Lung microvascular endothelial cell (primary cell): ENCODE results near the gene CES5A. TPM values are rescaled to one million over a fixed set of nuclear protein-coding genes. Genes with fewer than 3 reads are reported as not detected.
"Not testable (repeated sequence)": the region's sequence is repeated elsewhere in the genome, so short reads cannot be mapped to it uniquely, and the experiment has no call there.

ENCODE experiments used
- DNase-seq, 2 donors: peaks; one replicate each; pipeline versions ENCODE4 v3.0.0 to v3.0.0-alpha.2; 2010; ENCODE audit warnings: low read depth in 2 of 2
- total RNA-seq: library from RNA; depleted of rRNA; stranded (reverse); fragments of >200 nt; gene quantifications from 2 replicates; pipeline ENCODE4 v1.2.1, GENCODE V29; 2014

The CES5A gene
- not detected in 2 replicates for total RNA-seq

DNA sequence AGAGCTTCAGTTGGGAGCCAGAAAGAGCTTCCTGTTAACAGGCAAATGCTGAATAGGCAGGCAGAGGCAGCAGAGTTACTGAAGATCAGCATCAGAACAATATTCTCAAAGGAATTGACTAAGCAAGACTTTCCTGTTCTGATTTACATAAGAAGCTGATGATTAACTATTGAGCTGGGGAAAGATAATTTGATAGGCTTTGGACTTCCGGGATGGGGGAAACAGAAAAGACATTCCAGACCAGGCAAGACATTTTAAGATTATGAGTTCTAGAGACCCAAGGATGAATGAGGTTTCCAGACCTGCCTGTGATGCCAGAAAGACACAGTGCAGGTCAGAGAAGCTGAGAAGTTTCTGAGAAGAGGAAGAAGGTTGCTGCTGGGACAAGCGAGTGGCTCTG lies at the start of gene CES5A:
Gene CES5A (minus strand): TSS at position 101 of the 400 bp plus-strand sequence. CDS start 152 bp downstream, outside the sequence.
- DNase-seq, result no peak

GRCh38 chr16:55922662-55923061 lies 47.5 kb upstream of the CES5A start:
- no peak for DNase-seq

DNA sequence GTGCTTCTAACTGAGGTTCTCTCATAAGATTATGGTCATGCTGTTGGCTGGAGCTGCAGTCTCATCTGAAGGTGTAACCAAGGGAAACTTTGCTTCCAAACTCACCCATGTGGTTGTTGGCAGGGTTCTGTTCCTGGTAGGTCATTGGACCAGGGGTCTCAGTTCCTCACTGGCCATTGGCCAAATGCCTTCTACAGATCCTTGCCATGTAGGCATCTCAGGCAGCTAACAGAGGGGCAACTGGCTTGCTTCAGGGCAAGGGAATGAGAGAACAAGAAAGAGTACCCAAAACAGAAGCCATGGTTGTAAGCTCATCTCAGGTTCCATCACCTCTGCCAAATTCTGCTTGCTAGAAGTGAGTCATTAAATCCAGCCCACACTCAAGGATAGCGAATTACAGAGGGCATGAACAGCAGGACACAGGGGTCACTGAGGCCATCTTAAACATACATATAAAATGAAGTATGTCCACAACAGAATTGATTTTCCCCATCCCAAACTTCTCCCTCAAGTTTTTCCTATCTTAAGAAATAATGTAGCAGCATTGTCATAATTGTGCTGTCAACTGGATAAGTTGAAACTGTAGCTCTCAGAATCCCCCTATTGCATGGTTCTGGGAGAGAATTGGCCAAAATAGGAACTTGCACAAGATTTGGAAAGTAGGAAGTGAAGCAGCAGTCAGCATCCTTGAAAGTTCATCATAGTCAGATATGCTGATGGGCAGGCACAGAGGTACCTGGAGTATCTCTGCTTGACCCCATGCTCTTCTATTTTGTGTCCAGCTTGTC lies 42.4 kb upstream of the CES5A start:
- DNase-seq, result no peak

DNA sequence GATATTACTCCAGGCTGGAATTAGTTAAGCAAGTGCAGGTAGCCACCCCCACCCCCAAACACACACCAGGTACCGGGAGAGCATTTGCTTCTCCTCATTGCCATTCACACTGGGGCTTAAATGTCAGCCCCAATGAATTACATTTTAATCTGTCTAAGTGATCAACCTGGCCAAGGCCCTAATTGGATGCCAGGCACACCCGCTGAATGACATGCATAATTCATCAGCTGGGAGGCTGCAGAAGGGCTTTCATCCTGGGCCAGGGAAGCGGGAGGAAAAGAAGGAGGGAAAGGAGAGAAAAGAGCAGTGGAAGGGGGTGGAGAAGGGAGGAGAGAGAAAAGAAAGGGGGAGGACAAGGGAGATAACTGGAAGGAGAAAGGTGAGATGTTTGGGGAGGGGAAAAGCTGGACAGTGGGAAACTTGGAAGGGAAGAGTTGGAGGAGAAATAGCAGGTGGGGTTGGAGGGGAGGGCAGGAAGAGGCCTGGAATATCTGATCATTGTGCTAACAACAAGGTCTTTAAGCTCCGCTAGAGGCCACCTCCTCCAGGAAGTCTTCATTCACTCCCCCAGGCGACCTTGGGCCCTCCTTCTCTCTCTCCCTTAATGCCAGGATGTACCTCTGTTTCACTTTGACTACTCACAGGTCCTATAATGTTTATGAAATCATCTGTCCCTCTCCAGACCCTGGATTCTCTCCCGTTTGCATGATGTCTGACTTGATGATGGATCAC lies 40.1 kb upstream of the CES5A start:
- no peak for DNase-seq

GRCh38 chr16:55914383-55914782 lies 39.2 kb upstream of the CES5A start:
- no peak for DNase-seq

DNA sequence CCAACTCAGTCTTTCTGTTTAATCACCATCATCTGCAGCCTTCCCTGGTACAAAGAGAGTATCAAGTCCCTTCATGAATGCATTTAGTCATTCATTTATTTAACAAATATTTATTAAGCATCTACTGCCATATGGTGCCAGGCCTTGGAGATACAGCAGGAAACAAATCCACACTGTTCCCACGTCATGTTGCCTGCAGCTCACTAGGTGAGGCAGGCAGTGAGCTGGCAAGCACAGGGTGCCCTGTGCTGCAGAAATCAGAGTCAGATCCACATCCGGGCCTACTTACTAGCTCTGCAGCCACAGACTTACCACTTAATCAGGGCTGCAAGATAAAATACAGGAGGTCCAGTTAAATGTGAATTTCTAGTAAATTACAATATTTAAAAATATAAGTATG lies 38.5 kb upstream of the CES5A start:
- no peak for DNase-seq

GRCh38 chr16:55913121-55913520 lies 37.9 kb upstream of the CES5A start:
- not testable (repeated sequence) for DNase-seq

- no peak for DNase-seq
Observed at GRCh38 chr16:55912022-55912421, 36.8 kb upstream of the CES5A start.

DNA sequence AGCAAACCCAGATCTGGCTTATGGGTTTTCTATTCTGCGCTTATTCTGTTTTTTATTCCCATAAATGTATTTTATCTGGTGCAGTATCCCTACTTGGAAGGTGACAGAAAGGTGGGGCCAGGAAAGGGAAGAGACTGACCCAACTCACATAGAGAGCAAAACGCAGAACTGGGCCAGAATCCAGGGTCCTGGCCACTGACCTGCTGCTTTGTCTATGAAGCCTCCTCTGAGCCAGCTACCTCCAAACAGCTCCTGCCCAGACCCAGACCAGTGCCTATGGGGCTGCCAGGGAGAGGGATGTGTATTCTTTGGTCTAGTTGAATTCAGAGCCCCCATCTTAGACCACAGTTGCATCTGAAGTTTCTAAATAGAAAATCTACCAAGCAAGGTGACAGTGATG lies 36.4 kb upstream of the CES5A start:
- no peak for DNase-seq

GRCh38 chr16:55909876-55910275 lies 34.7 kb upstream of the CES5A start:
- DNase-seq, result no peak

GRCh38 chr16:55908641-55909040 lies 33.5 kb upstream of the CES5A start:
- no peak for DNase-seq

DNA sequence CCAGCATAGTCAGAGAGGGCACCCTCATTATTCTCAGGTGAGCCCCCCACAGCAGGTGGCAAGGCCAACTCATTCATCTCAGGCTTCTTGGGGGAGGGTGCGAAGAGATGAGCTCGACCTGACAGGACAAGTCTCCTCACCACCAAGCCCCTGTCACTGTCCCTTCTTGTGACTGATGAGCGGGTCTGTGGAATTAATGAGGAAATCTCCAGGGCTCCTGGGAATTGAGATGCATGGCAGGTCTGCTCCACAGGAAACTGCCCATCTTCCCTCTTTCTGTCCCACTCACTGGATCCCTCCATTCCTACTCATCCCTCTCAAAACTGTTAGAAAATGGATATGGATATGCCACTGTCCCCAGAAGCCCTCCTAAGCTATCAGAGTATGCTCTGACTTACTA lies 32.5 kb upstream of the CES5A start:
- no peak for DNase-seq

GRCh38 chr16:55906123-55906522 lies 30.9 kb upstream of the CES5A start:
- no peak for DNase-seq

DNA sequence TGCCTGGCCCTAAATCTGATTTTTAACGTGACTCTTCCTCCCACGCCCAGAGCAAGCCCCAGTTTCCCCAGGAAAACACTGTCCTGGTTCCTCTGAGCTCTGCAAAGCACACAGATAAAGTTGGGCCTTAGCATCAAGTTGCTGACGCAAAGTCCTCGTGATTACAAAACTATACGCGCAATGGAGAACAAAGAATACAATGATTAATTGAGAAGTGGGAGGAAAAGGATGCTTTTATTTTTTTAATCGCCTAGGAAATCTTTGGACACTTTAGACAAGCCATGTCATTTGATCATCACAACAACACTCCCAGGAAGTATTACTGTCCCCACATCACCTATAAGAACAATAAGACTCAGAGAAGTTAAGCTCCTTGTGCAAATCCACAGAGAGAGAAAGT lies 30.5 kb upstream of the CES5A start:
- no peak for DNase-seq

GRCh38 chr16:55901566-55902217 lies 26.5 kb upstream of the CES5A start:
- no peak for DNase-seq

DNA sequence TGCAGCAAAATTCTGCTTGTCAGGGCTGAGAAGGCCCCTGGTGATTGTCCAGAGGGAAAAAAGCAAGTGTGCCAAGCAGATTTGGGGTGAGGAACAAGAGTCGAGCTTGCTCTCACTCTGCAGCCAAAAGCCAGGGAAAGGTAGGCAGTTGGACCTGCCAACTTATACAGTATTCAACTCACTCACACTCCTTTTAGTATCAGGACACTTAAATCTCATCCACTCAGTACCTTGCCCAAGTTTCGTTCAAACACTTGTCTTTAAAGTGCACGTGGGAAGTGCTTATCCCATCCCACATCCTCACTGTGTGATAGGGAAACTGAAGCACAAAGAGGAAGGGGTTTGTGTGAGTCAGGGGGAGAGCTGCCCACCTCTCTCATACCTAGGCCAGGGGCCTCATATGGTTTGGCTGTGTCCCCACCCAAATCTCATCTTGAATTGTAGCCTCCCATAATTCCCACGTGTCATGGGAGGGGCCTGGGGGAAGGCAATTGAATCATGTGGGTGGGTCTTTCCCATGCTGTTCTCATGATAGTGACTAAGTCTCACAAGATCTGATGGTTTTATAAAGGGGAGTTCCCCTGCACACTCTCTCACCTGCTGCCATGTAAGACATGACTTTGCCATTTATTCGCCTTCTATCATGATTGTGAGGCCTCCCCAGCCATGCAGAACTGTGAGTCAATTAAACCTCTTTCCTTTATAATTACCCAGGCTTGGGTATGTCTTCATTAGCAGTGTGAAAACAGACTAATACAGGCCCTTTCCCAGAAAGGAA lies 25.6 kb upstream of the CES5A start:
- no peak for DNase-seq

GRCh38 chr16:55899857-55900256 lies 24.7 kb upstream of the CES5A start:
- no peak for DNase-seq

GRCh38 chr16:55898592-55898991 lies 23.4 kb upstream of the CES5A start:
- DNase-seq, result no peak

- DNase-seq, result no peak
Observed at GRCh38 chr16:55892821-55893220, 17.6 kb upstream of the CES5A start.

GRCh38 chr16:55889518-55889917 lies 14.3 kb upstream of the CES5A start:
- no peak for DNase-seq

DNA sequence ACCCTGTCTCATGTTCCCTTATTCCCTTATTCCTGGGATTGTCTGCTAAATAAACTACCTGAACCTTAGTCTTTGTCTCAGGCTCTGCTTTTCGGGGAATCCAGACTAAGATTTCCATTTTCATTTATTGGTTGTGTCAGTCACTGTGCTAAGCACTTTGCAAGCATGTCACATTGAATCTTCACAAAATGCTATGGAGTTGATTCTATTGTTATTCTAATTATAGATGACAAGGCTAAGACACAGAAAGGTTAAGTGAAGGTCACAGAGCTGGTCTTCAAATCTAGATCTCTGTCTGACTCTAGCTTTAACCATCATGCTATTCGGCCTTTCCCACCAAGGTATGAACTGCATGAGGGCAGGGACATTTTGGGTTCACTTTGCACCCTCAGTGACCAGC lies 13.4 kb upstream of the CES5A start:
- DNase-seq, result no peak

DNA sequence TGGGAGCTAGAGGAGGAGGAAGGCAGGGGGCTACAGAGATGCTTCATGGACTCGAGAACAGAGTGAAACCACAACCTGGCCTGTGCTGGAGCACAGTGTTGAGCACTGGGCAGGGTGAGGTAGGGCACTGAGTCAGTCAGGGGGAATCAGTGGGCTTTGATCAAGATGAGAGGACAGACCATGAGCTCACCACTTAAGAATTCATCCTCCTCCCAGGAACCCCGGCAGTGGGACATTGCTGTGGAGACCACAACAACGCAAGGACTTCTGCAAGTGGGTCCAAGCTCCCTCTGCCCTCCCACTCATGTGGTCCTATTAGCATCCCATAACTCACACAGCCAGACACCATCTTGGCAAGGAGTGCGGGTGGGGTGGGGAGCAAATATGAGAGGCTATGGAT lies 1.7 kb upstream of the CES5A start:
- no peak for DNase-seq
